ENCODE measurements around the gene PTPN1. TPM values are rescaled to one million over a fixed set of nuclear protein-coding genes. Genes with fewer than 3 reads are reported as not detected.

PTPN1 gene
- polyA plus RNA-seq, 1 of the 3 experiments (the other 2 are of a cell fraction) = 23.6 TPM

DNA sequence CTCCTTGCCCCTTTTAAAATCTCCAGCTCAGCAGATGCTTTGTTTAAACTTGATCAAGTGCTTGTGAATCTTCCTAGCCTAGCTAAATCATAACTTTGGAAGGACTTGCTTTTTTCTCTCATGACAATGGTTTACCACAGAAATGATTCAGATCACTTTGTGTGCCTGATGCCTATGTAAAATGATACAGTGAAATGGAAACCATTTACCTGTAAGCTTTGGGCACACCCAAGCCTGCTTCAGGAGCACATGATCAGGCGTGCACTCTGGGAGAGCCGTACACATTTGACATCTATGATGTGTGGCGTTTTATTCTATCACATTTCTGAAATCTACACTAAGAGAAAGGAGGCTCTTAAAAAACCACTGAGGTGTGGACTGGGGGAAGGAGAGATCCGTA lies 41.1 kb downstream of the PTPN1 start:
- no peak overlapping the region for H2AFZ ChIP-seq (ENCODE audit: low read depth)
- 98% methylated on average over 4 of the region's 4 CpGs for WGBS (ENCODE audit: low lambda C conversion rate)
- no peak overlapping the region for H3K9ac ChIP-seq
- H3K4me2 ChIP-seq = no peak overlapping the region
- DNase-seq = no peak
- H4K20me1 ChIP-seq (ENCODE audit: insufficient read depth) = no peaks in the 10 kb centered on the region; the same call in 1 of the 2 replicates
- H3K79me2 ChIP-seq (ENCODE audit: insufficient read depth) = peaks cover 80% of the 10 kb centered on the region
- TF ChIP-seq SMC3 (IDR thresholded peaks at IDR 0.05; ENCODE audit: low read depth, low read length) = no peak
- TF ChIP-seq, protein P1, sequence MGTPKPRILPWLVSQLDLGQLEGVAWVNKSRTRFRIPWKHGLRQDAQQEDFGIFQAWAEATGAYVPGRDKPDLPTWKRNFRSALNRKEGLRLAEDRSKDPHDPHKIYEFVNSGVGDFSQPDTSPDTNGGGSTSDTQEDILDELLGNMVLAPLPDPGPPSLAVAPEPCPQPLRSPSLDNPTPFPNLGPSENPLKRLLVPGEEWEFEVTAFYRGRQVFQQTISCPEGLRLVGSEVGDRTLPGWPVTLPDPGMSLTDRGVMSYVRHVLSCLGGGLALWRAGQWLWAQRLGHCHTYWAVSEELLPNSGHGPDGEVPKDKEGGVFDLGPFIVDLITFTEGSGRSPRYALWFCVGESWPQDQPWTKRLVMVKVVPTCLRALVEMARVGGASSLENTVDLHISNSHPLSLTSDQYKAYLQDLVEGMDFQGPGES (IDR thresholded peaks at IDR 0.05; ENCODE audit: low read depth, low read length) = no peak
- TF ChIP-seq JUND (IDR thresholded peaks at IDR 0.05) = no peak
- no peak for TF ChIP-seq MEF2A (IDR thresholded peaks at IDR 0.05; ENCODE audit: borderline replicate concordance, low read depth)
- TF ChIP-seq ELF1 (IDR thresholded peaks at IDR 0.05) = no peak
- no peak for TF ChIP-seq FOSL2 (IDR thresholded peaks at IDR 0.05; ENCODE audit: borderline replicate concordance, low read depth)
- no peak for TF ChIP-seq YY1 (IDR thresholded peaks at IDR 0.05; ENCODE audit: low read depth)
- TF ChIP-seq TAF1 (IDR thresholded peaks at IDR 0.05; ENCODE audit: borderline replicate concordance, low read depth, low read length) = no peak
- TF ChIP-seq, protein P2, sequence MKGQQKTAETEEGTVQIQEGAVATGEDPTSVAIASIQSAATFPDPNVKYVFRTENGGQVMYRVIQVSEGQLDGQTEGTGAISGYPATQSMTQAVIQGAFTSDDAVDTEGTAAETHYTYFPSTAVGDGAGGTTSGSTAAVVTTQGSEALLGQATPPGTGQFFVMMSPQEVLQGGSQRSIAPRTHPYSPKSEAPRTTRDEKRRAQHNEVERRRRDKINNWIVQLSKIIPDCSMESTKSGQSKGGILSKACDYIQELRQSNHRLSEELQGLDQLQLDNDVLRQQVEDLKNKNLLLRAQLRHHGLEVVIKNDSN (IDR thresholded peaks at IDR 0.05; ENCODE audit: borderline replicate concordance, low read depth) = no peak
- TF ChIP-seq CHD2 (IDR thresholded peaks at IDR 0.05; ENCODE audit: low read length, partially characterized antibody) = no peak
- TF ChIP-seq, protein P3, sequence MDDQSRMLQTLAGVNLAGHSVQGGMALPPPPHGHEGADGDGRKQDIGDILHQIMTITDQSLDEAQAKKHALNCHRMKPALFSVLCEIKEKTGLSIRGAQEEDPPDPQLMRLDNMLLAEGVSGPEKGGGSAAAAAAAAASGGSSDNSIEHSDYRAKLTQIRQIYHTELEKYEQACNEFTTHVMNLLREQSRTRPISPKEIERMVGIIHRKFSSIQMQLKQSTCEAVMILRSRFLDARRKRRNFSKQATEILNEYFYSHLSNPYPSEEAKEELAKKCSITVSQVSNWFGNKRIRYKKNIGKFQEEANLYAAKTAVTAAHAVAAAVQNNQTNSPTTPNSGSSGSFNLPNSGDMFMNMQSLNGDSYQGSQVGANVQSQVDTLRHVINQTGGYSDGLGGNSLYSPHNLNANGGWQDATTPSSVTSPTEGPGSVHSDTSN (IDR thresholded peaks at IDR 0.05) = no peak
- TF ChIP-seq, protein P4, sequence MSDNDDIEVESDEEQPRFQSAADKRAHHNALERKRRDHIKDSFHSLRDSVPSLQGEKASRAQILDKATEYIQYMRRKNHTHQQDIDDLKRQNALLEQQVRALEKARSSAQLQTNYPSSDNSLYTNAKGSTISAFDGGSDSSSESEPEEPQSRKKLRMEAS (IDR thresholded peaks at IDR 0.05; ENCODE audit: low read depth) = no peak
- TF ChIP-seq TEAD4 (IDR thresholded peaks at IDR 0.05; ENCODE audit: borderline replicate concordance, insufficient read depth) = no peak
- no peak for TF ChIP-seq FOXM1 (IDR thresholded peaks at IDR 0.05; ENCODE audit: low read depth)
- no peak for TF ChIP-seq POLR2AphosphoS5 (IDR thresholded peaks at IDR 0.05; ENCODE audit: low read depth, low read length)
- no peak for TF ChIP-seq FOXJ3 (CRISPR knock-in tag; IDR thresholded peaks at IDR 0.05)
- TF ChIP-seq, protein P5, sequence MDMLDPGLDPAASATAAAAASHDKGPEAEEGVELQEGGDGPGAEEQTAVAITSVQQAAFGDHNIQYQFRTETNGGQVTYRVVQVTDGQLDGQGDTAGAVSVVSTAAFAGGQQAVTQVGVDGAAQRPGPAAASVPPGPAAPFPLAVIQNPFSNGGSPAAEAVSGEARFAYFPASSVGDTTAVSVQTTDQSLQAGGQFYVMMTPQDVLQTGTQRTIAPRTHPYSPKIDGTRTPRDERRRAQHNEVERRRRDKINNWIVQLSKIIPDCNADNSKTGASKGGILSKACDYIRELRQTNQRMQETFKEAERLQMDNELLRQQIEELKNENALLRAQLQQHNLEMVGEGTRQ (IDR thresholded peaks at IDR 0.05; ENCODE audit: borderline replicate concordance, low read depth, low read length) = no peak
- no peak for TF ChIP-seq NRF1 (IDR thresholded peaks at IDR 0.05; ENCODE audit: low read depth, low read length)
- TF ChIP-seq RAD21 (IDR thresholded peaks at IDR 0.05; ENCODE audit: low read length) = no peak
- TF ChIP-seq, protein P6, sequence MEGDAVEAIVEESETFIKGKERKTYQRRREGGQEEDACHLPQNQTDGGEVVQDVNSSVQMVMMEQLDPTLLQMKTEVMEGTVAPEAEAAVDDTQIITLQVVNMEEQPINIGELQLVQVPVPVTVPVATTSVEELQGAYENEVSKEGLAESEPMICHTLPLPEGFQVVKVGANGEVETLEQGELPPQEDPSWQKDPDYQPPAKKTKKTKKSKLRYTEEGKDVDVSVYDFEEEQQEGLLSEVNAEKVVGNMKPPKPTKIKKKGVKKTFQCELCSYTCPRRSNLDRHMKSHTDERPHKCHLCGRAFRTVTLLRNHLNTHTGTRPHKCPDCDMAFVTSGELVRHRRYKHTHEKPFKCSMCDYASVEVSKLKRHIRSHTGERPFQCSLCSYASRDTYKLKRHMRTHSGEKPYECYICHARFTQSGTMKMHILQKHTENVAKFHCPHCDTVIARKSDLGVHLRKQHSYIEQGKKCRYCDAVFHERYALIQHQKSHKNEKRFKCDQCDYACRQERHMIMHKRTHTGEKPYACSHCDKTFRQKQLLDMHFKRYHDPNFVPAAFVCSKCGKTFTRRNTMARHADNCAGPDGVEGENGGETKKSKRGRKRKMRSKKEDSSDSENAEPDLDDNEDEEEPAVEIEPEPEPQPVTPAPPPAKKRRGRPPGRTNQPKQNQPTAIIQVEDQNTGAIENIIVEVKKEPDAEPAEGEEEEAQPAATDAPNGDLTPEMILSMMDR (IDR thresholded peaks at IDR 0.05) = no peak
- H3K27me3 ChIP-seq (ENCODE audit: insufficient read depth) = no peaks in the 10 kb centered on the region
- H3K27ac ChIP-seq (ENCODE audit: low read depth in 2 of 2, low read length in 1 of 2) = no peak overlapping the region
- H3K36me3 ChIP-seq (replicated peaks in 1 of 2; ENCODE audit: control insufficient read depth in 1 of 2, insufficient read depth in 2 of 2, low read length in 1 of 2) = peaks cover 8 to 31% of the 10 kb centered on the region in 2 experiments
- no peak overlapping the region for H3K4me3 ChIP-seq (ENCODE audit: low read depth in 2 of 2, low read length in 1 of 2)
- no peaks in the 10 kb centered on the region for H3K9me2 ChIP-seq
- POLR2A ChIA-PET = no interaction called here
- peaks cover 11% of the 10 kb centered on the region for H3F3A ChIP-seq (replicated peaks; ENCODE audit: insufficient read depth)
- CTCF ChIA-PET = interaction anchor here (1.0 kb wide), 1 partner anchor 28 kb away, joined by 4 read pairs; no protein-coding TSS in a partner anchor
- H3K4me1 ChIP-seq (ENCODE audit: control insufficient read depth in 1 of 2, insufficient read depth in 2 of 2, low read depth in 1 of 2, low read length in 1 of 2) = no peaks in the 10 kb centered on the region; a peak in 2 of 4 replicates
- H3K9me3 ChIP-seq = no peaks in the 10 kb centered on the region
